ENCODE measurements around the gene SLC35F1.

DNA sequence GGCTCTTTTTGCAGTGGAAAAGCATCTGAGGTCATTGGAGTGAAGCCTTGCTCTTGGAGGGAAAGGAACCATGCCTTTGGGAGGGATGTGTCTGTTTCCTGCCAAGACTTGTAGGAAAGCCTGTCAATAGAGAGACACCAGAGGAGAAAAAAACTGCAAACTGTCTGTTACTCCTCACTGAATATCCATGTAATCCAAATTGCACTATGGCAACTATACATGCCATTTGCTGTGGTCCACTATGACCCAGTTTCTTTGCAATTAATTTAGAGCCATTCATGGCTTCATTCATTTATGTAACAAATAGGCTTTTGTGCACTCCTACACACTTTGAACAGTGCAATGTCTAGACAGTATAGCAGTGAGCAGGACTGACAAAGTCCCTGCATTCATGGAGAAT, 296.5 kb downstream of the SLC35F1 start:
- TF ChIP-seq, protein P1, sequence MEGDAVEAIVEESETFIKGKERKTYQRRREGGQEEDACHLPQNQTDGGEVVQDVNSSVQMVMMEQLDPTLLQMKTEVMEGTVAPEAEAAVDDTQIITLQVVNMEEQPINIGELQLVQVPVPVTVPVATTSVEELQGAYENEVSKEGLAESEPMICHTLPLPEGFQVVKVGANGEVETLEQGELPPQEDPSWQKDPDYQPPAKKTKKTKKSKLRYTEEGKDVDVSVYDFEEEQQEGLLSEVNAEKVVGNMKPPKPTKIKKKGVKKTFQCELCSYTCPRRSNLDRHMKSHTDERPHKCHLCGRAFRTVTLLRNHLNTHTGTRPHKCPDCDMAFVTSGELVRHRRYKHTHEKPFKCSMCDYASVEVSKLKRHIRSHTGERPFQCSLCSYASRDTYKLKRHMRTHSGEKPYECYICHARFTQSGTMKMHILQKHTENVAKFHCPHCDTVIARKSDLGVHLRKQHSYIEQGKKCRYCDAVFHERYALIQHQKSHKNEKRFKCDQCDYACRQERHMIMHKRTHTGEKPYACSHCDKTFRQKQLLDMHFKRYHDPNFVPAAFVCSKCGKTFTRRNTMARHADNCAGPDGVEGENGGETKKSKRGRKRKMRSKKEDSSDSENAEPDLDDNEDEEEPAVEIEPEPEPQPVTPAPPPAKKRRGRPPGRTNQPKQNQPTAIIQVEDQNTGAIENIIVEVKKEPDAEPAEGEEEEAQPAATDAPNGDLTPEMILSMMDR (IDR thresholded peaks at IDR 0.05; ENCODE audit: insufficient read depth, low read length), result no peak
- TF ChIP-seq POLR2AphosphoS5 (IDR thresholded peaks at IDR 0.05; ENCODE audit: low read depth), result no peak

Measured in HL-60 (cell line).